HG02852 (cell line): ENCODE measurements around the gene CASZ1.

Experiments
- ATAC-seq: cut with Tn5 transposase; IDR thresholded peaks from one replicate; pipeline ENCODE4 v1.9.1; 2021; ENCODE audit warnings: mild to moderate bottlenecking, moderate library complexity; ENCODE audit not compliant: unreplicated experiment

CASZ1 gene

GRCh38 chr1:10755970-10756521 is 40.4 kb downstream of the CASZ1 start:
- ATAC-seq = no peak

GRCh38 chr1:10754568-10755329 is 41.7 kb downstream of the CASZ1 start:
- no peak for ATAC-seq

- ATAC-seq = no peak
These were observed 43.1 kb downstream of the CASZ1 start for GRCh38 chr1:10753299-10753698.

GRCh38 chr1:10751561-10752085 is 44.8 kb downstream of the CASZ1 start:
- ATAC-seq = no peak

GRCh38 chr1:10751160-10751559 is 45.3 kb downstream of the CASZ1 start:
- no peak for ATAC-seq

GRCh38 chr1:10745886-10746455 is 50.5 kb downstream of the CASZ1 start:
- ATAC-seq = no peak

- no peak for ATAC-seq
These were observed 51.1 kb downstream of the CASZ1 start for GRCh38 chr1:10745383-10745782.

GRCh38 chr1:10744654-10745238 is 51.7 kb downstream of the CASZ1 start:
- no peak for ATAC-seq

GRCh38 chr1:10744029-10744428 is 52.4 kb downstream of the CASZ1 start:
- no peak for ATAC-seq

GRCh38 chr1:10741696-10742095 is 54.8 kb downstream of the CASZ1 start:
- no peak for ATAC-seq

- no peak for ATAC-seq
These were observed 56.3 kb downstream of the CASZ1 start for GRCh38 chr1:10740123-10740522.

GRCh38 chr1:10739589-10739988 is 56.9 kb downstream of the CASZ1 start:
- no peak for ATAC-seq

- no peak for ATAC-seq
These were observed 58.1 kb downstream of the CASZ1 start for GRCh38 chr1:10738061-10739058.

GRCh38 chr1:10737651-10738050 is 58.8 kb downstream of the CASZ1 start:
- no peak for ATAC-seq

- no peak for ATAC-seq
These were observed 59.5 kb downstream of the CASZ1 start for GRCh38 chr1:10736634-10737586.

GRCh38 chr1:10735563-10736305 is 60.7 kb downstream of the CASZ1 start:
- ATAC-seq = no peak

- no peak for ATAC-seq
These were observed 61.4 kb downstream of the CASZ1 start for GRCh38 chr1:10734962-10735544.

- ATAC-seq = no peak
These were observed 62.1 kb downstream of the CASZ1 start for GRCh38 chr1:10734375-10734774.
